Right cardiac atrium (tissue), 5 donors: ENCODE measurements around the gene RPS6KA3. TPM values are rescaled to one million over a fixed set of nuclear protein-coding genes. Genes with fewer than 3 reads are reported as not detected.
"Not testable (repeated sequence)": the region's sequence is repeated elsewhere in the genome, so short reads cannot be mapped to it uniquely, and the experiment has no call there.

ENCODE experiments used
- ATAC-seq, 2 donors: fragments of 200-7000 bp; cut with Tn5 transposase; one replicate each; pipeline versions ENCODE4 v1.8.0 to v1.9.1; 2020; ENCODE audit warnings: moderate library complexity in 2 of 2, mild to moderate bottlenecking in 1 of 2
- DNase-seq, 3 donors: peaks; one replicate each; pipeline ENCODE4 v3.0.0-alpha.2; 2020
- H3K27ac ChIP-seq: one replicate; pipeline ENCODE4 v1.5.1; 2013; ENCODE audit warnings: mild to moderate bottlenecking, low read length, control low read depth, moderate library complexity
- H3K27me3 ChIP-seq: one replicate; pipeline ENCODE4 v1.6.1; 2013; ENCODE audit not compliant: control insufficient read depth, insufficient read depth
- H3K4me1 ChIP-seq: one replicate; pipeline ENCODE4 v1.6.1; 2013; ENCODE audit warnings: low read length; ENCODE audit not compliant: control insufficient read depth, insufficient read depth
- H3K4me3 ChIP-seq: one replicate; pipeline ENCODE4 v1.5.1; 2013; ENCODE audit warnings: low read length, control low read depth
- H3K9me3 ChIP-seq: one replicate; pipeline ENCODE4 v1.6.1; 2013; ENCODE audit warnings: low read length; ENCODE audit not compliant: control insufficient read depth
- WGBS: extraction: QIAGEN DNeasy Blood & Tissue Kit; methylation state at CpG from one replicate; pipeline ENCODE4 v1.1.7; 2013; 5-methylcytosine and 5-hydroxymethylcytosine counted together
- intact Hi-C, 4 donors: fragments of 100-400 bp; cut with DNase I; formaldehyde crosslinking; loops; one replicate each; pipeline versions ENCODE4 v1.11.0 to v1.14.0; 2022 to 2023
- polyA plus RNA-seq: library from polyadenylated mRNA; stranded (reverse); fragments of 200-250 nt; gene quantifications from one replicate; pipeline ENCODE4 v1.2.3, GENCODE V29; 2013
- total RNA-seq, 4 donors: library from RNA; stranded (reverse); fragmentation: NEBNext Ultra II Directional; extraction: Animal tissue kit (Norgen Biotek cat#: 25700); gene quantifications; one replicate each; pipeline ENCODE4 v1.2.1, GENCODE V29; 2021
- donor health status: healthy with polysubstance abuse.
- donor health status: DM: no; HTN: yes; CAD: no.
- donor health status: DM: no; HTN: no; CAD: no.
- donor health status: DM: no; HTN: yes; CAD: no; lungs with severe emphysema.
- donor health status: DM: yes; HTN: yes; CAD: no.

RPS6KA3 gene
- total and polyA plus RNA-seq, 5 donors: 11.1 to 37.4 (median 28.2) TPM

DNA sequence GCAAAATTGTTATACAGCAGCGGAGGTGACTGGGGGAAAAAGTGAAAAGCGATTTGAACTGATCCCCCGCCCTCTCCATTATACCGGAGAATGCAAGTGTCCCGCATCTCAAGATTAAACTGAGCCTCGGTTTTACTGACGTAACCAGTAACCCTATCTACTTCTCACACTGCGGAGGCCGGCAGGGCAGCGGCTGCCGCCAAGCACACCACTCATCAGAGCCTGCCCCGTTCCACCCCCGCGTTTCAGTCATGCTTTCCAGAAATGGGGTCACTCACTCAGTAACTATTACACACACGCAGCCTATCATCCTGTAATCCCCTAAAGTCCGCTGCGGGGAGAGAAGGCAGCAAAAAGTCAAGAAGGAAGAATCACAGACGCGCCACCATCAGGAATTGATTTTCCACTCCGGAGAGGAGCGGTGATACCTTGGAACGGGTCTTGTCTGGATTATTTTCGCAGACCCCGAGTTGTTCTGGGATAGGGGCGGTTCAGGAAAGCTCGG is 1.4 kb downstream of the RPS6KA3 start:
- DNase-seq: peak; percentile 71 to 81 (median 76)
- Histone ChIP-seq H3K4me1 (peaks cover 2% of the 10 kb centered on the region), H3K27me3 (no peaks in the 10 kb centered on the region), H3K4me3 (peak overlapping the region; percentile 95), H3K27ac (peak overlapping the region; percentile 95), H3K9me3 (no peaks in the 10 kb centered on the region)
- peak; percentile 49 to 57 for ATAC-seq
- intact Hi-C loops: no loop called here
- WGBS: under 1% methylated on average over 26 of the region's 26 CpGs

DNA sequence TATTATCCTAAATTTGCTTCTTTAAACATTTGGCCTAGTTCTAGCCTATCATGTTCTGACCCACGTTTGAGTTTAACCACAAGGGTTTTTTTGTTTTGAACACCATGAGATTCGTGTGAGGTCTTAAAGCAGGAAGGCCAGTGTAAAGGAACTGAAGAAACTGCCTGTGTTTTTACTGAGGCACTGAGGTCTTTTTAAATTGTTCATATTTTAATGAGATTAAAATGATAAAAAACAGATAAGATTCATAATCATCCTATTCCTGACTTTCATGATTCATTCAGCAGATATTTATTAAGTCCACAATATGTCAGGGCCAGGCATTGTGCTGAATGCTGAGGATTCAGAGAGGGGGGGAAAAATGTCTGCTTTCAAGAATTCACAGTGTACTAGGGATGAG is 3.2 kb downstream of the RPS6KA3 start:
- H3K9me3 ChIP-seq: no peaks in the 10 kb centered on the region
- intact Hi-C loops: no loop called here
- DNase-seq (no peak), ATAC-seq (no peak)
- peaks cover 2% of the 10 kb centered on the region for H3K4me1 ChIP-seq
- WGBS: 3% methylated on average over 2 of the region's 2 CpGs
- no peaks in the 10 kb centered on the region for H3K27me3 ChIP-seq
- H3K4me3 ChIP-seq: no peak overlapping the region
- no peak overlapping the region for H3K27ac ChIP-seq

DNA sequence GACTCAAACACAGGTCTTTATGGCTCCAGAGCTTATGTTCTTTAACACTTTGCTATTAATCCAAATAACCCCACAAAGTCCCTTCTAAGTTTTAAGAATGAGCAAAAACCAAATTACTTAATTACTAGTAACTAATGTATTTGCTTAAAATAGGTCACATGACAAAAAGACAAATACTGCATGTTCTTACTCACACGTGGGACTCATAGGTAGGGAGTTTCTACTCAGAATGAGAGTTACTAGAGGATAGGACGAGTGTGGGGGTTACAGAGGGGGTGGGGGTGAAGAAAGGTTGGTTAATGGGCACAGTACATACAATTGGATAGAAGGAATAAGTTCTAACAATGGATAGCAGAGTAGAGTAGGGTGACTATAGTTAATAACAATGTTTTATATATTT is 5.8 kb downstream of the RPS6KA3 start:
- Histone ChIP-seq H3K9me3 (no peaks in the 10 kb centered on the region), H3K27ac (no peak overlapping the region), H3K4me1 (peaks cover 2% of the 10 kb centered on the region), H3K4me3 (no peak overlapping the region), H3K27me3 (no peaks in the 10 kb centered on the region)
- no peak for ATAC-seq
- DNase-seq: no peak
- WGBS: 73% methylated on average over 2 of the region's 2 CpGs
- intact Hi-C loops: no loop called here

GRCh38 chrX:20254712-20255299 is 11.9 kb downstream of the RPS6KA3 start:
- H3K4me3 ChIP-seq: no peak overlapping the region
- ATAC-seq (no peak), DNase-seq (no peak)
- 82% methylated on average over 4 of the region's 4 CpGs for WGBS
- intact Hi-C loops: loop anchor here in 3 of 4 donors (5.0 to 10.0 kb wide), 2 partner anchors 187 to 190 kb away; no protein-coding TSS in a partner anchor
- no peak overlapping the region for H3K27ac ChIP-seq
- no peaks in the 10 kb centered on the region for H3K9me3 ChIP-seq
- no peaks in the 10 kb centered on the region for H3K27me3 ChIP-seq
- no peaks in the 10 kb centered on the region for H3K4me1 ChIP-seq

GRCh38 chrX:20253232-20253543 is 13.5 kb downstream of the RPS6KA3 start:
- Histone ChIP-seq H3K27ac (no peak overlapping the region), H3K9me3 (no peaks in the 10 kb centered on the region), H3K4me3 (no peak overlapping the region), H3K27me3 (no peaks in the 10 kb centered on the region), H3K4me1 (no peaks in the 10 kb centered on the region)
- WGBS: 33% methylated on average over 1 of the region's 1 CpG
- ATAC-seq: no peak
- no peak for DNase-seq
- intact Hi-C loops: loop anchor here in 3 of 4 donors (5.0 to 10.0 kb wide), 2 partner anchors 189 to 192 kb away; no protein-coding TSS in a partner anchor

DNA sequence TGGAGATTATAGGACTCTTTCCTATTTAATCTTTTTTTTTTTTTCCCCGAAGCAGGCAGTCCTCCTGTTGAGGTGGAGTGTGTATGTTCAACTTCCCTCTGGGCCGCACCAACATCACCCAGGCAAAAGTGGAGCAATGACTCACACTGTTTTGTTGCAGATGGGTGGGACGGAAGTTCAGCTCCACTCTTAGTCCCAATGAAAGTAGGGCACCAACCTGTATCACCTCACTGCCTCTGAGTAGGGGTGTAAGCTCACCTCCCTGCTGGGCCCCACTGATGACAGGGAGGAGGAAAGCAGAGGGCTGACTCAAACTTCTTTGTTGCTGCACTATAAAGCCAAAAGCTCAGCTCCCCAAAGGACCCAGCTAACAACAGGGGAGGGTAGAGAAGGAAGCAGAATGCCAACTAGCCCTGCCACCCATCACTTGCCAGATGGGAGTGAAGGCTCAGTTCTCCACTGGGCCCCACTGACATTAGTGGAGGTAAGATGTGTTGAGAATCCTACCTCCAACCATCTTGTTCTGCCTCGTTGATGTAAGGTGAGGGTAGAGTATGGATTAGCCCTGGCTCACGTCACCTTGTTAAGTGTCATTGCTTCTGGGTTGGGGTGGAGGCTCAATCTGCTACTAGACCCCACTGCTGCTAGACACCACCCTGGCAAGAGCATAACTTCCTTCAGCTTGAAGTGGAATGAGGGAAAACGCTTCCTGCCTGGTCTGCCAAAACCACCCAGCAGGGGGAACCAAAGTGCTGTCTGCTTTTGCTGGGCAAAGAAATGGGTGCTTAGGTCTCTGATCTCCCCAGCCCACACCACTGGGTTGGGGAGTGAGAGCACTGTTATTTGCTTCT is 14.1 kb downstream of the RPS6KA3 start:
- no peaks in the 10 kb centered on the region for H3K9me3 ChIP-seq
- no peak overlapping the region for H3K4me3 ChIP-seq
- no peaks in the 10 kb centered on the region for H3K27me3 ChIP-seq
- intact Hi-C loops: loop anchor here in 3 of 4 donors (5.0 to 10.0 kb wide), 2 partner anchors 190 to 192 kb away; no protein-coding TSS in a partner anchor
- 84% methylated on average over 6 of the region's 6 CpGs for WGBS
- DNase-seq: peak; percentile 14 to 71 (median 69)
- no peak overlapping the region for H3K27ac ChIP-seq
- H3K4me1 ChIP-seq: no peaks in the 10 kb centered on the region
- ATAC-seq: peak in 1 of 2 donors; percentile 56

DNA sequence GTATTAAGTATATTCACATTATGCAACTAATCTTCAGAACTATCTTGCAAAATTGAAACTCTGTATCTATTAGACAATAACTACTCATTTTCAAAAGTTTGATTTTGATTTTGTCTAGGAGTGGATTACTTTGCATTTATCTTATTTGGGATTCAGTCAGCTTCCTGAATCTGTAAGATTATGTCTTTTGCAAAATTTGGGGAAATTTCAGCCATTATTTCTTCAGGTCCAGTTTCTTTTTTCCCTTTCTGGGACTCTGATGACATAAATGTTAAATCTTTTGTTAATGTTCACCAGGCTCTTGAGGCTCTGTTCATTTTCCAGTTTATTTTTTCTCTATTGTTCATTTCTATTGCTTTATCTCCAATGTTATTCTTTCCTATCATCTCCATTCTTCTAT is 15.0 kb downstream of the RPS6KA3 start:
- Histone ChIP-seq H3K9me3 (no peaks in the 10 kb centered on the region), H3K27me3 (no peaks in the 10 kb centered on the region), H3K27ac (no peak overlapping the region), H3K4me1 (no peaks in the 10 kb centered on the region), H3K4me3 (no peak overlapping the region)
- intact Hi-C loops: loop anchor here in 3 of 4 donors (5.0 to 10.0 kb wide), 2 partner anchors 191 to 193 kb away; no protein-coding TSS in a partner anchor
- ATAC-seq (no peak), DNase-seq (no peak)

DNA sequence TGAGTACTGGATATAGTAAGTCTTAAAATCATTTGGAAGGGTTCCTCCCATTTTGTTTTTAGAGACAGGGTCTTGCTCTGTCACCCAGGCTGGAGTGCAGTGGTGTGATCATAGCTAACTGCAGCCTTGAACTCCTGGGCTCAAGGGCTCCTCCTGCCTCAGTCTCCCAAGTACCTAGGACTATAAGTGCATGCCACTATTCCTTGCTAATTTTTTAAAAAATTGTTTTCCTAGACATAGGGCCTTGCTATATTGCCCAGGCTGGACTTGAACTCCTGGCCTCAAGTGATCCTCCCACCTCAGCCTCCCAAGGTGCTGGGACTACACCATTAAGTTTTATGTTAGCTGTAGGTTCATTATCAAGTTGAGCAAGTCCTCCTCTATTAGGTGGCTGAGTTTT is 16.6 kb downstream of the RPS6KA3 start:
- intact Hi-C loops: loop anchor here in 3 of 4 donors (5.0 to 10.0 kb wide), 2 partner anchors 192 to 195 kb away; no protein-coding TSS in a partner anchor
- not testable (repeated sequence) for H3K4me3 ChIP-seq, H3K27me3 ChIP-seq, H3K9me3 ChIP-seq, DNase-seq, H3K27ac ChIP-seq, H3K4me1 ChIP-seq, ATAC-seq

DNA sequence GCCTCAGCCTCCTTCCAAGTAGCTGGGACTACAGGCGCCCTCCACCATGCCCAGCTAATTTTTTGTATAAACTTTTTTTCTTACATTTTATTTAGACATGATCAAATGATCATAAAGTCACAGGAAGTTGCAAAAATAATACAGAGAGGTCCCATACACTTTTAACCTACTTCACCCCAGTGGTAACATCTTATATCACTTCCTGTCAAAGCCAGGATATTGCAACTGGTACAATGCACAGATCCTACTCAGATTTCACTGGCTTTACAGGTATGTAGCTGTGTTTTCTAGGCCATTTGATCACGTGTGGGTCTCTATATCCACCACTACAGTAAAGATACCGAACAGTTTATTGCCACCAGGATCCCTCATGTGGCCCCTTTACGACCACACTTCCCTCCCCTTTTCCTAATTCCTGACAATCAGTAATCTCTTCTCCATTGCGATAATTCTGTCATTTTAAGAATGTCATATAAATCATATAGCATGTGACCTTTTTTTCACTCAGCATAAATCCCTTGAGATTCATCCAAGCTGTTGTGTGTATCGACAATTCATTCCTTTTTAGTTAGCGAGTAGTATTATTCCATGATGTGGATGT is 18.0 kb downstream of the RPS6KA3 start:
- H3K4me3 ChIP-seq: no peak overlapping the region

GRCh38 chrX:20244931-20245330 is 21.8 kb downstream of the RPS6KA3 start:
- Histone ChIP-seq H3K9me3 (no peaks in the 10 kb centered on the region), H3K4me3 (no peak overlapping the region), H3K4me1 (no peaks in the 10 kb centered on the region), H3K27ac (no peak overlapping the region), H3K27me3 (no peaks in the 10 kb centered on the region)
- ATAC-seq (no peak), DNase-seq (peak; percentile 10 to 76 (median 55))
- WGBS: 65% methylated on average over 2 of the region's 2 CpGs
- intact Hi-C loops: no loop called here

More for the DNA sequence above, 18.0 kb downstream of the RPS6KA3 start:
- no peak for ATAC-seq
- Histone ChIP-seq H3K27me3 (no peaks in the 10 kb centered on the region), H3K27ac (no peak overlapping the region), H3K4me1 (no peaks in the 10 kb centered on the region), H3K9me3 (no peaks in the 10 kb centered on the region)
- intact Hi-C loops: no loop called here
- no peak for DNase-seq
- 93% methylated on average over 7 of the region's 7 CpGs for WGBS

DNA sequence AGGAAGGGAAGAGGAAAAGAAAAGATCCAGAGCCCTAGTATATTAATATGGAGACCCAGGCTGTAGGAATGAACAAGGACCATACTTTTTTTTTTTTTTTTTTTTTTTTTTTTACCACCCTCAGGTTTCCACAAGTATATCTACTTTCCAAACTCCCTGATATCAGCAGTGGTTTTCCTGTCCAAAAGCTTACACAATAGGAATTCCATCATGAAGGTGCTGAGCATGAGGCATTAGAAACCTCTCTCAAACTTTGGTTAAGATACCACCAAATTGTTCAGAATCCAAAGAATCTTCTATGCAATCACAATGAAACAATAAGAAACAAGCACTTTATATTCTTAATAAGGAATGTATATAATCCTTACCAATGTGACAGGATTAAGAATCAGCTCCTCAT is 26.5 kb downstream of the RPS6KA3 start:
- intact Hi-C loops: no loop called here
- Histone ChIP-seq H3K27ac (no peak overlapping the region), H3K4me1 (no peaks in the 10 kb centered on the region), H3K4me3 (no peak overlapping the region), H3K27me3 (no peaks in the 10 kb centered on the region), H3K9me3 (no peaks in the 10 kb centered on the region)
- no peak for DNase-seq
- ATAC-seq: no peak
